Measurements from ENCODE around the gene SLC29A2.
A peak's percentile ranks its signal among the peaks of the same experiment; 100 is the strongest.

Gene SLC29A2

GRCh38 chr11:66339686-66340483, 31.7 kb downstream of the SLC29A2 start:
- Histone ChIP-seq H3K4me1 (ENCODE audit: insufficient read depth, poor library complexity, severe bottlenecking) (peaks cover 50% of the 10 kb centered on the region), H3K27ac (ENCODE audit: poor library complexity, severe bottlenecking) (peak overlapping the region; percentile 95), H3K27me3 (ENCODE audit: insufficient read depth, poor library complexity, severe bottlenecking) (no peaks in the 10 kb centered on the region), H3K36me3 (ENCODE audit: low read depth) (peaks cover 34% of the 10 kb centered on the region), H3K9me3 (ENCODE audit: severe bottlenecking) (no peaks in the 10 kb centered on the region), H3K4me3 (ENCODE audit: severe bottlenecking) (no peak overlapping the region)
- DNase-seq (ENCODE audit: low spot score) (peak; percentile 38), ATAC-seq (ENCODE audit: low read depth) (no peak)
- no peak for TF ChIP-seq CTCF (IDR thresholded peaks at IDR 0.05; ENCODE audit: poor library complexity, severe bottlenecking)

GRCh38 chr11:66339162-66339675, 32.3 kb downstream of the SLC29A2 start:
- peaks cover 41% of the 10 kb centered on the region for H3K36me3 ChIP-seq (ENCODE audit: low read depth)
- no peaks in the 10 kb centered on the region for H3K9me3 ChIP-seq (ENCODE audit: severe bottlenecking)
- H3K27ac ChIP-seq (ENCODE audit: poor library complexity, severe bottlenecking) = peak overlapping the region; percentile 95
- DNase-seq (ENCODE audit: low spot score) (peak; percentile 90), ATAC-seq (ENCODE audit: low read depth) (peak; percentile 66)
- H3K4me3 ChIP-seq (ENCODE audit: severe bottlenecking) = no peak overlapping the region
- peaks cover 52% of the 10 kb centered on the region for H3K4me1 ChIP-seq (ENCODE audit: insufficient read depth, poor library complexity, severe bottlenecking)
- H3K27me3 ChIP-seq (ENCODE audit: insufficient read depth, poor library complexity, severe bottlenecking) = no peaks in the 10 kb centered on the region
- no peak for TF ChIP-seq CTCF (IDR thresholded peaks at IDR 0.05; ENCODE audit: poor library complexity, severe bottlenecking)

GRCh38 chr11:66338276-66339161, 33.0 kb downstream of the SLC29A2 start:
- H3K36me3 ChIP-seq (ENCODE audit: low read depth) = peaks cover 46% of the 10 kb centered on the region
- TF ChIP-seq CTCF (IDR thresholded peaks at IDR 0.05; ENCODE audit: poor library complexity, severe bottlenecking) = no peak

GRCh38 chr11:66337103-66337899, 34.3 kb downstream of the SLC29A2 start:
- no peaks in the 10 kb centered on the region for H3K27me3 ChIP-seq (ENCODE audit: insufficient read depth, poor library complexity, severe bottlenecking)
- peak overlapping the region; percentile 95 for H3K27ac ChIP-seq (ENCODE audit: poor library complexity, severe bottlenecking)
- no peak overlapping the region for H3K4me3 ChIP-seq (ENCODE audit: severe bottlenecking)
- peaks cover 50% of the 10 kb centered on the region for H3K36me3 ChIP-seq (ENCODE audit: low read depth)
- no peaks in the 10 kb centered on the region for H3K9me3 ChIP-seq (ENCODE audit: severe bottlenecking)
- ATAC-seq (ENCODE audit: low read depth) (no peak), DNase-seq (ENCODE audit: low spot score) (no peak)
- peaks cover 40% of the 10 kb centered on the region for H3K4me1 ChIP-seq (ENCODE audit: insufficient read depth, poor library complexity, severe bottlenecking)
- TF ChIP-seq CTCF (IDR thresholded peaks at IDR 0.05; ENCODE audit: poor library complexity, severe bottlenecking) = no peak

More at GRCh38 chr11:66338276-66339161, 33.0 kb downstream of the SLC29A2 start:
- ATAC-seq (ENCODE audit: low read depth) (no peak), DNase-seq (ENCODE audit: low spot score) (no peak)
- Histone ChIP-seq H3K9me3 (ENCODE audit: severe bottlenecking) (no peaks in the 10 kb centered on the region), H3K4me3 (ENCODE audit: severe bottlenecking) (no peak overlapping the region), H3K27me3 (ENCODE audit: insufficient read depth, poor library complexity, severe bottlenecking) (no peaks in the 10 kb centered on the region), H3K4me1 (ENCODE audit: insufficient read depth, poor library complexity, severe bottlenecking) (peaks cover 46% of the 10 kb centered on the region), H3K27ac (ENCODE audit: poor library complexity, severe bottlenecking) (peak overlapping the region; percentile 95)

All from RWPE2 (cell line).